Stimulated activated CD4-positive, alpha-beta T cell treated with anti-CD3 and anti-CD28 coated beads, TNF-alpha, amount 100 ng/mL, for 1 hour (primary cell): ENCODE measurements around the gene TTLL11.

Source experiments
- DNase-seq, 3 donors: peaks; one replicate each; pipeline ENCODE4 v3.0.0-alpha.2; 2020; ENCODE audit warnings: low read depth in 3 of 3, low spot score in 1 of 3

The TTLL11 gene

DNA sequence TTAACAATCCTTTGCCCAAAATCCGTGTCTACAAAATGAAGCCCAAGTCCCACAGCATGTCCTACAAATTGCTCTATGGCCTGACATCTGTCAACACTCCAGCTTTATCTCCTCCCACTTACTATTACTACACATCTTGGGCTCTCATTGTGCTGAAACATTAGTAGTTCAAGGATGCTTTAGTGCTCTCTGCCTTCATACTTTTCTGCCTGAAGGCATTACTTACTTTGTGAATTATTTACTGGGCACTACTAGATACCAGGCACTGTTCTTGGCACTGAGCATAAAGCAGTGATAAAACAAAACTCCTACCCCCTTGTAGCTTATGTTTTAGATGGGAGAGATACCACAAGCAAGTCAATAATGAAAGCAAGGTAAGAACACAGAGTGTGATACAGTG is 113.4 kb downstream of the TTLL11 start:
- DNase-seq = no peak

DNA sequence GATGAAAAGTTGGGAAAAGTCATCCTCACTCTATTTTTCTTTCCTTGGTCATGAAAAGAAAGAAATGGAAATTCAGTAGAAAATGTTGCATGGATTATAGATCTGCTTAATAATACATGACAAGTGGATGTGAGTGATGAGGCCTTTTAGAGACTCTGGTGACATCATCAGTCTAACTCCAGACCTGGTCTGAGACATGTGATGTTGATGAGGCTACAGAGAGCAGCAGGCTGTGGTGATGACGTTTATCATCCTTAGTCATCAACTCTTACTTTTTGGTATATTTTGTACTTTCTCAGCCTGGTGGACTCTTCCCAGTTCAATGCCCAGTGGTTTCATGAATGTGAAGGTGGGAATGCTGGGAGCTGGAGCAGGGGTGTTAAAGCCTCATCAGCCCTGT is 116.4 kb downstream of the TTLL11 start:
- DNase-seq = no peak

- DNase-seq = no peak
Measured at GRCh38 chr9:121975801-121976277, 117.3 kb downstream of the TTLL11 start.

- no peak for DNase-seq
Measured at GRCh38 chr9:121974421-121974820, 118.7 kb downstream of the TTLL11 start.

DNA sequence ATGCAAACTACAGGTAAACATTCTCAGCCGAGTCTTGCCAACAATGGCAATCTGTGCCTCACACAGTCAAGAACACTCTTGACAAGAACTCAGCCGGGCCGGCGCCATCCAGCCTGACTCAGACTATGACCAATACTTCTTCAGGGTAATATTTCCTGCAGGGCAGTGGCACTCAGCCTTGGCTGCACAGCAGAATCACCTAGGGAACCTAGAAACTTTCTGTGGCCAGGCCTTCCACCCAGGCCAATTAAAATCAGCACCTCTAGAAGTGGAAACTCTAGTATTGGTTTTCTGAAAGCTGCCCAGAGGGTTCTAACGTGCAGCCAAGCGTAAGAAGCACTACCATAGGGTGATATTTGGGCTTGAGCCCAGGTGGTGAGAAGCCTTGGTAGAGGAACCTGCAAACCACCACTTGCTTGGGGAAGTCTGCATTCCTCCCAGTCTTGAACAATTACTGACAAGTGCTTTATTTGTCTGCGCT is 120.6 kb downstream of the TTLL11 start:
- no peak for DNase-seq

DNA sequence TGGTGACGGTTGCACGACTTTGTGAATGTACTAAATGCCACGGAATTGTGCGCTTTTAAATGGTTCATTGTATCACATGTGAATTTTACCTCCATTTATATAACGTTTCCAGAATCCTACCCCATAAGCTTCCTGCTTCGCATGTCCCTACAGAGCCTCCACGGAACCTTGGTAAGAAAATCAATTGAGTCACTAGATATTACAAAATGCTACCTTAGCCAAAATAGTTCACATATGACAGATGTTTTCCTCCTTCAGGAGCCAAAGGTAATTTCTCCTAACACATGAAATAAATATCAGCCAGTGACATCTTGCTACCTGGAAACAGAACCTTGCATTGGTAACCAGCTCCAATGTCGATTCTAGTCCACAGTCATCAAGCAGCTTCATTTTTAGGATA is 125.1 kb downstream of the TTLL11 start:
- no peak for DNase-seq

DNA sequence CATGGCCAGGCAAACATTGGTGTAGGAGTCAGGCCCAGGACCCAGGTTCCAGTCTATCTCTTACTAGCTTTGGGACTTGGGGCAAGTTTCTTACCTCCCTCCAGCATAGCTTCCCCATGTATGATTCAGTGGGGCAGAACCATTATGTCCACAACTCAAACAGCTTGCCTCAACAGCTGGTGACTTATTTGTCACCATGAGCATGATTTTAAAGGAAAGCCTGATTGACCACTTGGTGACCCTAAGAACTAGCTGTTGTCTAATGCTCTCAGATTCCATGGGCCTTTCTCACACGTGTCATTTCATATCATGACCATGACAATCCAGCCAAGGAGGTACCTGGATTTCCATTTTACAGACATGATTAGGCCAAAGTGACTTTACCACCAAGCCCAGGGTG is 126.4 kb downstream of the TTLL11 start:
- DNase-seq = no peak

GRCh38 chr9:121963528-121963995 is 129.5 kb downstream of the TTLL11 start:
- DNase-seq = no peak

- DNase-seq = no peak
Measured at GRCh38 chr9:121962421-121962820, 130.7 kb downstream of the TTLL11 start.

GRCh38 chr9:121960665-121961064 is 132.4 kb downstream of the TTLL11 start:
- no peak for DNase-seq

DNA sequence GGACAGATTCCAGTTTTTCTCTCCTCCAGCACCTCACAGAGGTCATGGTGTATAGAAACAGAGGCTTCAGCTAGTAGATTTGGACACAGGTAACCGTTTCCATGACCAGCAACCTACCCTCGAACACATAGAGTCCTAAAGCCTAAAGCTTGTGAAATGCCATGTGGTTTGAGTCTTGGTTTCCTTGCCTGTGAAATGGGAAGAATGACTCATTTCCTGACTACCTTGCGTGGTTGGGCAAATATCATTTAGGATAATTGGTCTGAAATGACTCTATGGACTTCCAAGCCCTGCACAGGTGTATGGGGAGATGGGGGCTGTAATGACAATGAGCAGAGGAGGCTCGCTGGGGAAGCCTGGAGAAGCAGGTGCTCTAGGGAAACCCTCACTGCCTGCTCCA is 134.6 kb downstream of the TTLL11 start:
- no peak for DNase-seq

- DNase-seq = no peak
Measured at GRCh38 chr9:121956808-121957207, 136.3 kb downstream of the TTLL11 start.

DNA sequence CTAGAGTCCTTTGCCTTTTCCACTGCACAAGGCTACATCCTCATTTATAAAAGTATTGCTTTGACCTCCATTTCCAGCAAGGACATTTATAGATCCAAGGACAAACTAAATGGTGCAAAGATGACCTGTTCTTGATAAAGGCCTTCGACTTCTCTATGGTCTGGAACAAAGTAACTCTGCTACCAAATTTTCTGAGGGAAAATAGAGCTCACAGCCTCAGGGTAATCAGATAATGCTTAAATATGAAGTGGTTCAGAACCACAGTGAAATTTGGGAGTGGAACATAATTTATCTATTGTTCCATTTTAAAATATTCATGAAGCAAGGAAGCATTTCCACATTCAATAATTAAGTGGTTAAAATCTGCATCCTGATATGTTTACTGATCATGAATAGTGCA is 137.5 kb downstream of the TTLL11 start:
- no peak for DNase-seq

GRCh38 chr9:121954477-121955140 is 138.5 kb downstream of the TTLL11 start:
- DNase-seq = no peak

DNA sequence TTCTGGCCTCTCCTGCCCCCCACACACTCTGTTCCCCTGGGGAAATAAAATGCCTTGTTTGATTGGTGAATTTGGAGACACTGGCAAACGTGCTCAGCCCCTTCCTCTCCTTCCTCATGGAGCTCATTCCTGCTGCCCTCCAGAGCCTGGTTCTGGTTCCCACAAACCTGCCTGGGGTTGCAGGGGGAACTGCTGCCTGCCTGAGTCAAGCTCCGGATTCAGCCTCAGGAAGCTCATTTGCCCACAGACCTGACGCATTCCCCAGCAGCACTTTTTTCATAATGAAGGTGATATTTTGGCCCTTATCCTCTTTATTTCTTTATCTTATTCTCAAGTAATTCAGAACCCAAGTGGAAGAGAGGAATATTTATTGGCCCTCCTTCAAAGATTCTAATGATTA is 140.5 kb downstream of the TTLL11 start:
- no peak for DNase-seq

DNA sequence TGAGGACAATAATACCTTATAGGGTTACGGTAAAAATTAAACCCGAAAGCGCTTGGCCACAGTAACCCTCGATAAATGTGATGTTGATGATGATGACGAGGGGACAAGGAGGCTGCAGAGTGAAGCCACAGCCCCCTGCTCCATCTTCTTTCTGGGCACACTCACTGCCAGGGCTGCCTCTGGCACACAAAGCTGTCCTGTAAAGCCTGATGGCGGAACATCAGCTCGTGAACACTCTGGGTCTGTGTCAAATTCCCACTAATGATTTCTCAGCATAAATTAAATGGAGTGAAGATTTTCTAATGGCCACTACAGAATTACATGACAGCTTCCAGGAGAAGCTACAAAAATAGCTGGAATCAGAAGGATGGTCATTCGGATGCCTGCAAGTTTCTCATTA is 142.2 kb downstream of the TTLL11 start:
- DNase-seq = no peak

DNA sequence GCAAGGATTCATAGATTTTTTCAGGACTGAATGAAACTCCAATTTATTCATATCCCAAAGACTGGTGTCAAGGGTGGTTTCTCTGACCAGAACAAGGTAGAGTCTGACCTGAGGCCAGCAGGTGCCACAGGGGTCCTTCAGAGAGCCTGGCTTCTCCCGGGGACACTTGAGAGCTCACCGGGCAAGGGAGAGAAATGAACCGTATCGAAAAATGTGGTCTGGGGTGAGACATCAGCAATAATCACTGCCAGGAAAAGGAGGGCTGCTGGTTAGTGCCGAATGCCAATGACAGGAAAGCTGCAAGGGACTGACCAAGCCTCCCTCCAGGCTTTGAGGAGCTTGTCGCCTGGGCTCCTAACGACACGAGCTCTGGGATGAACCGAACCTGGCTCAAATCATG is 142.7 kb downstream of the TTLL11 start:
- DNase-seq = no peak

- no peak for DNase-seq
Measured at GRCh38 chr9:121949766-121950165, 143.3 kb downstream of the TTLL11 start.

DNA sequence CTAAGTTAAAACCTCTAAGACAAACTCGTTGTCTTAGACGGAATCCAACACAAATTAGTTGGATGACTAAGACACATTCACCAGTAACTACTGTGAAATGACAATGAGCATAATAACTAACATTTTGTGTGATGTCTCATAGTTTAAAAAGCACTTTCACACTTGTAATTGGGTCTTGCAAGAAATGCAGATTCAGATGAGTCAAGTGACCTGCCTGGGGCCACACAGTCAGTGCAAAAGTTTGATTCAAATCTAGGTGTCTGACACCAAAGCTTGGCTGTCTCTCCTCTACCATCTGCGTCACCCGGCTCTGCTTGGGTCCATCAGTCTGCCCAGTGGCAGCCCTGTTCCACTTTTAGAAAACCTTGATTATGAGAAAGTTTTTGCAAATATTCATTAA is 143.7 kb downstream of the TTLL11 start:
- no peak for DNase-seq

DNA sequence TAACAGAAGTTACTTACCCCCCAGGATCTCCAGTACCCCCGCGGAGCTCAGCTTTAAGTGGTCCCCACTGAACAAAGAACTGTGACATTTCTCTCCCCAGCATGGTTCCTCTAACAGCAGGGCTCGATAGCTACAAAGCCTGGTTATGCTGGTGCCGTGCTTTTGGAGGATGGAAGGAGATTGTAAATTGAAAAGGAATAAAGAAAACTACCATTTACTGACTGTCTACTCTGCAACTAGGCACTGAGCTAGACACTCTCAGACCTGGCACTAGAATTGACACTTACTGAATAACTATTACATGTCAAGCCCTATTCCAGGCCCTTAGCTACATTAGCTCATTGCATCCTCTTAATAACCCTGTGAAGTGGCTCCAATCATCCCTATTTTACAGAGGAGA is 145.3 kb downstream of the TTLL11 start:
- no peak for DNase-seq

GRCh38 chr9:121946465-121946864 is 146.6 kb downstream of the TTLL11 start:
- no peak for DNase-seq

GRCh38 chr9:121945849-121946248 is 147.3 kb downstream of the TTLL11 start:
- no peak for DNase-seq

DNA sequence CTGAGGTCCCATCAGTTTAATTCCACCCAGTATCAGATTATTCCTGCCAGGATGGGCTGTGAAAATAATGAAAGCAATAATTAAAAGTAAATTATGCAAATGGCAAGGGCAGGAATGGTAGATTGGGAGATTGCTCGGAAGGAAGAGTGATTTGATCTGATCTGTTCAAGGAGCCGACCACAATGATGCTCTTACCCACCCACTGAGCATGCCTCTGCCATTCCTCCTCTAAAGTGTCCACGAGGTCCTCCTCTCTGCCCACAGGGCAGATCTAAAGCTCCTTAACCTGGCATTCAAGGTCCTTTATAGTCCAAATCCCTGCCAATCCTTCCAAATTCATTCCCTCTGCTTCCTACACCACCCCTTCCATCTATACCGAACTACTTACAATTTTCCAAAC is 147.8 kb downstream of the TTLL11 start:
- DNase-seq = no peak
